Activated CD8-positive, alpha-beta T cell treated with anti-CD3 and anti-CD28 coated beads, Interleukin-2, amount 10 ng/mL, durations not matched to agents 7 days and 5 days (primary cell): ENCODE results near the gene SGCA. TPM values are rescaled to one million over a fixed set of nuclear protein-coding genes. Genes with fewer than 3 reads are reported as not detected.
A peak's percentile ranks its signal among the peaks of the same experiment; 100 is the strongest.

Source experiments
- ATAC-seq: fragments of 150-1000 bp; cut with Tn5 transposase; one replicate; pipeline ENCODE4 v1.10.0; 2021; ENCODE audit warnings: moderate library complexity
- CTCF ChIA-PET: fragments of 350-600 bp; sonication (Branson Sonifier 250); formaldehyde crosslinking; loops from one replicate; lab custom pipeline; 2021; ENCODE audit warnings: antibody characterized with exemption; lab: Charles Lee
- POLR2A ChIA-PET: fragments of 350-600 bp; sonication (Branson Sonifier 250); formaldehyde crosslinking; loops from one replicate; lab custom pipeline; 2021; ENCODE audit warnings: antibody characterized with exemption; lab: Charles Lee
- DNase-seq: peaks from one replicate; pipeline ENCODE4 v3.0.0-alpha.2; 2020
- H3K27ac Mint-ChIP-seq: one replicate; pipeline ENCODE4 v1.8.0; 2021; ENCODE audit warnings: mild to moderate bottlenecking, mixed read lengths
- H3K27me3 Mint-ChIP-seq: one replicate; pipeline ENCODE4 v1.8.0; 2021; ENCODE audit warnings: low read depth, mixed read lengths
- H3K36me3 Mint-ChIP-seq: one replicate; pipeline ENCODE4 v1.8.0; 2021; ENCODE audit warnings: low read depth, mixed read lengths
- H3K4me1 Mint-ChIP-seq: one replicate; pipeline ENCODE4 v1.8.0; 2021; ENCODE audit warnings: low read depth, mixed read lengths
- H3K4me3 Mint-ChIP-seq: one replicate; pipeline ENCODE4 v1.8.0; 2021; ENCODE audit warnings: mild to moderate bottlenecking, mixed read lengths
- H3K9me3 Mint-ChIP-seq: one replicate; pipeline ENCODE4 v1.8.0; 2022; ENCODE audit warnings: mixed read lengths; ENCODE audit not compliant: insufficient read depth
- total RNA-seq, 2 experiments: library from RNA; stranded (reverse); gene quantifications; one replicate each; pipeline ENCODE4 v1.2.3, GENCODE V29; 2021

Gene SGCA
- total RNA-seq, 2 experiments from 2014 or later, result not detected

- POLR2A ChIA-PET, result no interaction called here
- H3K27ac Mint-ChIP-seq, result no peak overlapping the region
Observed at GRCh38 chr17:50177983-50178834, 12.4 kb downstream of the SGCA start.

DNA sequence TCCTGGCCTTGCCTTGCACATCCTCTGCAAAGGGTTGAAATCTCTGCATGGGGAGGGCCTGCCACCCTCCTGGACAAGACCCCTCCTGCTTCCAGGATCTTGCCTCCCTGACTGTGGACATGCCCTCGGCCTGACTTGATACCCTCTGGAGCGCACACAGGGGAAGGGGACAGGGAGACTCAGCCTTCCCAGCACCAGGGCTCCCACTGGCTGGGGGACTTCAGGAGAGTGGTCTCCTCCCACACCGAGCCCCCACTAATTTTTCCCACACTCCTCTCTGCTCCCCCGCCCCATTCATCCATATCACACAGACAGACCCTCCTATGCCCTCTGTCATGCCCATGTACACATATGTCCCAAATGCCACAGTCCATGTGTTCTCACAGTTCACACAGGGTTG lies 14.3 kb downstream of the SGCA start:
- CTCF ChIA-PET, result no interaction called here
- H3K4me3 Mint-ChIP-seq, result no peak overlapping the region
- H3K36me3 Mint-ChIP-seq, result no peaks in the 10 kb centered on the region
- H3K27me3 Mint-ChIP-seq, result no peaks in the 10 kb centered on the region
- no peaks in the 10 kb centered on the region for H3K9me3 Mint-ChIP-seq
- H3K27ac Mint-ChIP-seq, result no peak overlapping the region
- H3K4me1 Mint-ChIP-seq, result peaks cover 30% of the 10 kb centered on the region
- DNase-seq (no peak), ATAC-seq (no peak)
- POLR2A ChIA-PET, result no interaction called here

More at GRCh38 chr17:50177983-50178834, 12.4 kb downstream of the SGCA start:
- Mint-ChIP-seq H3K9me3 (no peaks in the 10 kb centered on the region), H3K4me3 (no peak overlapping the region), H3K4me1 (peaks cover 20% of the 10 kb centered on the region), H3K27me3 (no peaks in the 10 kb centered on the region), H3K36me3 (no peaks in the 10 kb centered on the region)
- DNase-seq, result peak; percentile 52
- peak; percentile 87 for ATAC-seq
- CTCF ChIA-PET, result interaction anchor here (0.7 to 2.4 kb wide), 14 partner anchors 9 to 96 kb away, joined by 3 to 31 read pairs (median 4); partner anchors contain the start of gene TMEM92

GRCh38 chr17:50180620-50181019 lies 14.8 kb downstream of the SGCA start:
- Mint-ChIP-seq H3K27me3 (no peaks in the 10 kb centered on the region), H3K36me3 (no peaks in the 10 kb centered on the region), H3K27ac (no peak overlapping the region), H3K4me1 (peaks cover 30% of the 10 kb centered on the region), H3K9me3 (no peaks in the 10 kb centered on the region), H3K4me3 (no peak overlapping the region)
- DNase-seq (no peak), ATAC-seq (no peak)
- POLR2A ChIA-PET, result no interaction called here
- CTCF ChIA-PET, result interaction anchor here (1.9 kb wide), 1 partner anchor 11 kb away, joined by 7 read pairs; no protein-coding TSS in a partner anchor

- H3K36me3 Mint-ChIP-seq, result no peaks in the 10 kb centered on the region
- no peaks in the 10 kb centered on the region for H3K27me3 Mint-ChIP-seq
- ATAC-seq (no peak), DNase-seq (no peak)
- no peaks in the 10 kb centered on the region for H3K9me3 Mint-ChIP-seq
- no peak overlapping the region for H3K4me3 Mint-ChIP-seq
- CTCF ChIA-PET, result interaction anchor here (1.1 to 1.9 kb wide), 4 partner anchors 12 to 87 kb away, joined by 3 to 7 read pairs (median 5); no protein-coding TSS in a partner anchor
- POLR2A ChIA-PET, result no interaction called here
- peaks cover 30% of the 10 kb centered on the region for H3K4me1 Mint-ChIP-seq
- no peak overlapping the region for H3K27ac Mint-ChIP-seq
Observed at GRCh38 chr17:50181144-50181543, 15.3 kb downstream of the SGCA start.

DNA sequence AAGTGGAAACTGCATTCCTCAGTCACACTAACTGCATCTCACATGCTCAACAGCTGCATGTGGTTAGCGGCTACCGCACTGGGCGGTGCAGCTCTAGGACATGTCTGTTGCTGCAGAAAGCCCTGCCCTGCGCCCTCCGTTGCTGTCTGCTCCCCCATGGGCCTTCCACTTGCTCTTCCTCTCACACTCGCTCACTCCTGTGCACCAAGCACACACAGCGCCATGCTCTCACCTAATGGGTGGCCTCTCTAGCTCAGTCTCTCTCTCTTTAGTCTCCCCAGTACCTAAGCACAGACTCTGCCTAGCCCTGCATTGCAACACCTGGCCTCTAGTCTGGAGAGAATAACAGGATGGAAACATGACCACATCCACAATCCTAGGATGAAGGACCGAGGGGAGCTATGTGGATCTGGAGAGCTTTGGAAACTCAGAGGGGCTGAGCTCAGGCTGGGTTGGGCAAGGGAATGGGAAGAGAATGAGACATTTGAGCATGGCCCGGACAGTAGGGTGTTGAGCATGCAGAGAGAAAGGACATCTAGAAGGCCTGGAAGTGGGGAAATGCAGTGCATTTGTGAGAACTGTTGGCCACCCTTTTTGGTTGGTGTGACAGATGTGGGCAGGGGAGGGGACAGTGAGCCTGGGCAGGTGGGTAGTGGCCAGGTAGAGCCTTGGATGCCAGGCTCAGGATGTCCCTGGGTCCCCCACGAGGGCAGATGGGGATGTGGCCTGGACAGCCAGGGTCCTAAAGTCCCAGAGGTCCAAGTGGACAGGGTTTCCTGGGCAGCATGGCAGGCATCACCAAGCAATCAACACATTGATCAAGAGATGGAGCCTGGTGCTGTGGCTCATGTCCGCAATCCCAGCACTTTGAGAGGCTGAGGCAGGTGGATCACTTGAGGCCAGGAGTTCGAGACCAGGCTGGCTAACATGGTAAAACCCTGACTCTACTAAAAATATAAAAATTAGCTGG lies 16.1 kb downstream of the SGCA start:
- no peak for DNase-seq
- Mint-ChIP-seq H3K4me3 (no peak overlapping the region), H3K27ac (peak overlapping the region; percentile 16), H3K4me1 (peaks cover 30% of the 10 kb centered on the region), H3K9me3 (no peaks in the 10 kb centered on the region), H3K36me3 (no peaks in the 10 kb centered on the region), H3K27me3 (no peaks in the 10 kb centered on the region)
- ChIA-PET POLR2A (no interaction called here), CTCF (interaction anchor here (0.9 to 1.9 kb wide), 6 partner anchors 12 to 88 kb away, joined by 3 to 7 read pairs (median 4); no protein-coding TSS in a partner anchor)
- ATAC-seq, result no peak

- H3K9me3 Mint-ChIP-seq, result no peaks in the 10 kb centered on the region
- DNase-seq (no peak), ATAC-seq (no peak)
- no peaks in the 10 kb centered on the region for H3K27me3 Mint-ChIP-seq
- POLR2A ChIA-PET, result no interaction called here
- H3K36me3 Mint-ChIP-seq, result no peaks in the 10 kb centered on the region
- CTCF ChIA-PET, result interaction anchor here (0.9 to 1.5 kb wide), 4 partner anchors 13 to 88 kb away, joined by 3 to 5 read pairs (median 3); no protein-coding TSS in a partner anchor
- peaks cover 30% of the 10 kb centered on the region for H3K4me1 Mint-ChIP-seq
- H3K4me3 Mint-ChIP-seq, result peak overlapping the region; percentile 13
- peak overlapping the region; percentile 50 for H3K27ac Mint-ChIP-seq
Observed at GRCh38 chr17:50182783-50183420, 17.1 kb downstream of the SGCA start.

GRCh38 chr17:50183421-50183994 lies 17.7 kb downstream of the SGCA start:
- ATAC-seq, result peak; percentile 32
- no peak for DNase-seq
- POLR2A ChIA-PET, result no interaction called here
- Mint-ChIP-seq H3K4me3 (peak overlapping the region; percentile 60), H3K36me3 (no peaks in the 10 kb centered on the region), H3K27me3 (no peaks in the 10 kb centered on the region), H3K9me3 (no peaks in the 10 kb centered on the region), H3K27ac (peak overlapping the region; percentile 79), H3K4me1 (peaks cover 24% of the 10 kb centered on the region)
- CTCF ChIA-PET, result interaction anchor here (0.9 to 1.3 kb wide), 3 partner anchors 14 to 89 kb away, joined by 3 to 5 read pairs (median 3); no protein-coding TSS in a partner anchor

- POLR2A ChIA-PET, result no interaction called here
- DNase-seq (no peak), ATAC-seq (no peak)
- H3K4me1 Mint-ChIP-seq, result peaks cover 23% of the 10 kb centered on the region
- CTCF ChIA-PET, result interaction anchor here (0.6 kb wide), 1 partner anchor 15 kb away, joined by 3 read pairs; no protein-coding TSS in a partner anchor
- H3K27ac Mint-ChIP-seq, result peak overlapping the region; percentile 79
- H3K4me3 Mint-ChIP-seq, result peak overlapping the region; percentile 60
- H3K27me3 Mint-ChIP-seq, result no peaks in the 10 kb centered on the region
- no peaks in the 10 kb centered on the region for H3K9me3 Mint-ChIP-seq
- H3K36me3 Mint-ChIP-seq, result no peaks in the 10 kb centered on the region
Observed at GRCh38 chr17:50184064-50184463, 18.3 kb downstream of the SGCA start.

- DNase-seq (no peak), ATAC-seq (no peak)
- POLR2A ChIA-PET, result no interaction called here
- Mint-ChIP-seq H3K36me3 (no peaks in the 10 kb centered on the region), H3K9me3 (no peaks in the 10 kb centered on the region), H3K27me3 (no peaks in the 10 kb centered on the region), H3K4me3 (no peak overlapping the region), H3K27ac (no peak overlapping the region), H3K4me1 (peaks cover 23% of the 10 kb centered on the region)
- CTCF ChIA-PET, result interaction anchor here (0.6 kb wide), 1 partner anchor 15 kb away, joined by 3 read pairs; no protein-coding TSS in a partner anchor
Observed at GRCh38 chr17:50184611-50185398, 19.0 kb downstream of the SGCA start.

GRCh38 chr17:50185631-50186471 lies 20.0 kb downstream of the SGCA start:
- H3K36me3 Mint-ChIP-seq, result no peaks in the 10 kb centered on the region
- ChIA-PET POLR2A (no interaction called here), CTCF (no interaction called here)
- peaks cover 23% of the 10 kb centered on the region for H3K4me1 Mint-ChIP-seq
- no peaks in the 10 kb centered on the region for H3K27me3 Mint-ChIP-seq
- no peaks in the 10 kb centered on the region for H3K9me3 Mint-ChIP-seq
- H3K27ac Mint-ChIP-seq, result no peak overlapping the region
- no peak for ATAC-seq
- DNase-seq, result no peak
- H3K4me3 Mint-ChIP-seq, result no peak overlapping the region
